ENCODE data around the gene CYP24A1. TPM values are rescaled to one million over a fixed set of nuclear protein-coding genes. Genes with fewer than 3 reads are reported as not detected.

The CYP24A1 gene
- total RNA-seq, 1 donor from 2014 or later: 23.6 TPM

GRCh38 chr20:54148947-54149764 lies 24.6 kb downstream of the CYP24A1 start:
- Mint-ChIP-seq H3K36me3 (no peaks in the 10 kb centered on the region), H3K4me3 (no peak overlapping the region), H3K4me1 (peaks cover 12% of the 10 kb centered on the region), H3K27me3 (ENCODE audit: low read depth) (no peaks in the 10 kb centered on the region), H3K27ac (peak overlapping the region; percentile 70), H3K9me3 (no peaks in the 10 kb centered on the region)
- no peak for DNase-seq (ENCODE audit: low spot score in 2 of 2, unreplicated experiment in 2 of 2)
- TF ChIP-seq CTCF (IDR thresholded peaks at IDR 0.05; ENCODE audit: unreplicated experiment): no peak

GRCh38 chr20:54146672-54147071 lies 27.1 kb downstream of the CYP24A1 start:
- Mint-ChIP-seq H3K27me3 (ENCODE audit: low read depth) (no peaks in the 10 kb centered on the region), H3K36me3 (no peaks in the 10 kb centered on the region), H3K27ac (no peak overlapping the region), H3K4me1 (peaks cover 12% of the 10 kb centered on the region), H3K9me3 (no peaks in the 10 kb centered on the region), H3K4me3 (no peak overlapping the region)
- TF ChIP-seq CTCF (IDR thresholded peaks at IDR 0.05; ENCODE audit: unreplicated experiment): no peak
- no peak for DNase-seq (ENCODE audit: low spot score in 2 of 2, unreplicated experiment in 2 of 2)

- H3K36me3 Mint-ChIP-seq: no peaks in the 10 kb centered on the region
- no peaks in the 10 kb centered on the region for H3K27me3 Mint-ChIP-seq (ENCODE audit: low read depth)
- H3K4me3 Mint-ChIP-seq: no peak overlapping the region
- no peak for TF ChIP-seq CTCF (IDR thresholded peaks at IDR 0.05; ENCODE audit: unreplicated experiment)
- DNase-seq (ENCODE audit: low spot score in 2 of 2, unreplicated experiment in 2 of 2): no peak
- no peak overlapping the region for H3K27ac Mint-ChIP-seq
- H3K9me3 Mint-ChIP-seq: peaks cover 4% of the 10 kb centered on the region
- peaks cover 16% of the 10 kb centered on the region for H3K4me1 Mint-ChIP-seq
These were observed 28.9 kb downstream of the CYP24A1 start for GRCh38 chr20:54144847-54145414.

- H3K4me3 Mint-ChIP-seq: no peak overlapping the region
- peak overlapping the region; percentile 60 for H3K27ac Mint-ChIP-seq
- H3K27me3 Mint-ChIP-seq (ENCODE audit: low read depth): no peaks in the 10 kb centered on the region
- no peak for TF ChIP-seq CTCF (IDR thresholded peaks at IDR 0.05; ENCODE audit: unreplicated experiment)
- no peaks in the 10 kb centered on the region for H3K36me3 Mint-ChIP-seq
- no peak for DNase-seq (ENCODE audit: low spot score in 2 of 2, unreplicated experiment in 2 of 2)
- H3K4me1 Mint-ChIP-seq: peaks cover 4% of the 10 kb centered on the region
- peaks cover 4% of the 10 kb centered on the region for H3K9me3 Mint-ChIP-seq
These were observed 32.7 kb downstream of the CYP24A1 start for GRCh38 chr20:54140927-54141566.

- Mint-ChIP-seq H3K4me3 (no peak overlapping the region), H3K4me1 (peaks cover 4% of the 10 kb centered on the region), H3K27me3 (ENCODE audit: low read depth) (no peaks in the 10 kb centered on the region), H3K9me3 (peaks cover 4% of the 10 kb centered on the region), H3K36me3 (no peaks in the 10 kb centered on the region), H3K27ac (peak overlapping the region; percentile 51)
- TF ChIP-seq CTCF (IDR thresholded peaks at IDR 0.05; ENCODE audit: unreplicated experiment): no peak
- DNase-seq (ENCODE audit: low spot score in 2 of 2, unreplicated experiment in 2 of 2): no peak
These were observed 33.3 kb downstream of the CYP24A1 start for GRCh38 chr20:54140486-54140885.
